ENCODE data around the gene KDF1.
"Not testable (repeated sequence)": the region's sequence is repeated elsewhere in the genome, so short reads cannot be mapped to it uniquely, and the experiment has no call there.

Gene KDF1

DNA sequence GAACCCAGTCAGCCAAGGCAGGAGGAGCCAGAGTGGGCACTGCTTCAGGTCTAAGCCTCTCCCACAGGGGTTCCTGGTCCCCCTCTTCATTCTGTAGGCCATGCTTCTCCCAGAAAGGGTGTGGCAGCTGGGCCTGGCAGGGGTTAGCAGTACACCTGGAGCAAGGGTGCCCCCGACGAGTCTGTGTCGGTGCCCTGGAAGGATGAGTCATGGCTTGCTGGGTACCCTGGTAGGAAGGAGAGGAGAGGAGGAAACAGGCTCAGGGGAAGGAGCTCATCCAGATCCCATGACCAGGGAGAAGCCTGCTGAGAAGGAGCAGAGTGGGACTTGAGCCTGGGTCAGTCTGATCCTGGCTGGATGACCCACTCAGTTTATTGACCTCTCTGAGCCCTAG is 10.3 kb downstream of the KDF1 start:
- Histone ChIP-seq H3K4me3 (replicated peaks; ENCODE audit: low read depth, low read length) (no peak overlapping the region), H3K27me3 (replicated peaks; ENCODE audit: control insufficient read depth, insufficient read depth, low read length) (no peaks in the 10 kb centered on the region), H3K36me3 (ENCODE audit: control insufficient read depth, insufficient read depth, low read length) (peaks cover 14% of the 10 kb centered on the region)
- DNase-seq (ENCODE audit: extremely low read depth, insufficient read length) = no peak
- TF ChIP-seq CTCF (IDR thresholded peaks at IDR 0.05; ENCODE audit: insufficient read depth, low read length, poor library complexity, severe bottlenecking) = no peak

DNA sequence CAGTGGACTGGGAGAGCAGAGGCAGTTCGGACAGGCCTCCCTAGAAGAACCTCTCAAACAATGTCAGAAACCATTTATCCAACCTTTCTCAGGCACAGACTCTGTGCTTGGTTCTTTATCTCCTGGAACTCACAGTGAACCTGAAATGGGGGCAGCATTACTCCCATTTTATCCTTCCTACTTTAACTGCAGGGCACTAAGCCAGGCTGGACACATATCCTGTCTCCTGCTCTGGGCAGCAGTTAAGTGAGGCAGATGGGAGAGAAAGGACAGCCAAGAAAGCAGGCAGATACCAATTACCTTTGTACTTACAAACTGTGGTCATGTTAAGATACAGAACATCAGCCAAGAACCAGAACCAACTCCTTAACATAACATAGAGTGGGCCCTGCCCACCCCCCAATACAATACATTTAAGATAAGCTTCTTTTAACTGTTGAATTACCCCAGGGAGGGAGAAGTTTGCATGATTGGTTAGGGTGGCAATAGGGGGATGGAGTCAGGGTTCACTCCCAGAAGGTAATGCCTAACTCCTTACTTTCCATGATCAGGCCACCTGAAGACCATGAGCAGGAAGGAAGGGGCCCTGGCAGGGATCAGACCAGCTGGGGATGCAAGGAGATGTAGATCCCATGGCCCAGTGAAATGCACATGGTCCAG is 10.9 kb downstream of the KDF1 start:
- TF ChIP-seq CTCF (IDR thresholded peaks at IDR 0.05; ENCODE audit: insufficient read depth, low read length, poor library complexity, severe bottlenecking) = no peak
- Histone ChIP-seq H3K4me3 (replicated peaks; ENCODE audit: low read depth, low read length) (no peak overlapping the region), H3K27me3 (replicated peaks; ENCODE audit: control insufficient read depth, insufficient read depth, low read length) (no peaks in the 10 kb centered on the region), H3K36me3 (ENCODE audit: control insufficient read depth, insufficient read depth, low read length) (peaks cover 15% of the 10 kb centered on the region)
- no peak for DNase-seq (ENCODE audit: extremely low read depth, insufficient read length)

DNA sequence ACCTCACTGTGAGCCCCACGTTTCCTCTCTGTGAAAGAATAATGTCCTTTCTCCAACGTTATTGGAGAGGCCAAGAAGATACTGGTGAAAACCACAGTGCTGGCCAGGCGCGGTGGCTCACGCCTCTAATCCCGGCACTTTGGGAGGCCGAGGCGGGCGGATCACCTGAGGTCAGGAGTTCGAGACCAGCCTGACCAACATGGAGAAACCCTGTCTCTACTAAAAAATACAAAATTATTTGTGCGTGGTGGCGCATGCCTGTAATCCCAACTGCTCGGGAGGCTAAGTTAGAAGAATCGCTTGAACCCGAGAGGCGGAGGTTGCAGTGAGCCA is 11.6 kb downstream of the KDF1 start:
- H3K4me3 ChIP-seq (replicated peaks; ENCODE audit: low read depth, low read length); H3K27me3 ChIP-seq (replicated peaks; ENCODE audit: control insufficient read depth, insufficient read depth, low read length); DNase-seq (ENCODE audit: extremely low read depth, insufficient read length): not testable (repeated sequence)
- H3K36me3 ChIP-seq (ENCODE audit: control insufficient read depth, insufficient read depth, low read length) = peaks cover 19% of the 10 kb centered on the region

DNA sequence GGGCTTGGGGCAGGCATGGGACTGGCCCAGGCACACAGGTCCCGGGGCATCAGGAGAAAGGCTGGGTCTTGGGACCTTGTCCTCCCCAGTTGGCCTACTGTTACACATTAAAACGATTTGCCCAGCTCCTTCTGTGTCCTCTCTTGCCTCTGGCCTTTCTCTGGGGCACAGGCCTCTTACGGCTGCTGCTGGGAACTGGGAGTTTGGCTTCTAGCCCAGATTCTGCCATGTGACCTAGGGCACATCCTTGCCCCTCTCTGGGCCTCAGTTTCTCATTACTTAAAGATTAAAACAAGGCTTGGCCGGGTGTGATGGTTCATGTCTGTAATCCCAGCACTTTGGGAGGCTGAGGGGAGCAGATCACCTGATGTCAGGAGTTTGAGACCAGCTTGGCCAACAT is 14.0 kb downstream of the KDF1 start:
- no peak overlapping the region for H3K4me3 ChIP-seq (replicated peaks; ENCODE audit: low read depth, low read length)
- no peak for DNase-seq (ENCODE audit: extremely low read depth, insufficient read length)
- H3K27me3 ChIP-seq (replicated peaks; ENCODE audit: control insufficient read depth, insufficient read depth, low read length) = no peaks in the 10 kb centered on the region
- TF ChIP-seq CTCF (IDR thresholded peaks at IDR 0.05; ENCODE audit: insufficient read depth, low read length, poor library complexity, severe bottlenecking) = no peak
- H3K36me3 ChIP-seq (ENCODE audit: control insufficient read depth, insufficient read depth, low read length) = peaks cover 31% of the 10 kb centered on the region

DNA sequence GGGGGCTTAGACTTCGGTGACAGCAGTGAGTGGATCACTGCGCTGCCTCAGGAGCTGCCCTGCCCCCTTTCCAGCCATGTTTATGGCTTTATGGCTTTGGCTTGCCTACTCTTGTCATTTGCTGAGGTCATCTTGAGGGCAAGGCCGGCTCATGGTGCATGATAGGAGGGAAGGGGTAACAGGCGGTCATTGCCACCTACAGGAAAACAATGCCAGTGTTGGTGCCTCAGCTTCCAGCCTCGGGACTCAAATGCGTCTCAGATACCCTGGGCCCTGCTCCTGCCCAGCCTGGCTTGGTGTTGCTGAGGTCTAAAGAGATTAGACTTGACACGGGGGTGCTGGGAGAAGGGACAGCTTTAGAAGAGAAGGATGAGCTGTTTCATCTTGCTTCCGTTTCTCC is 14.5 kb downstream of the KDF1 start:
- TF ChIP-seq CTCF (IDR thresholded peaks at IDR 0.05; ENCODE audit: insufficient read depth, low read length, poor library complexity, severe bottlenecking) = no peak
- Histone ChIP-seq H3K27me3 (replicated peaks; ENCODE audit: control insufficient read depth, insufficient read depth, low read length) (no peaks in the 10 kb centered on the region), H3K36me3 (ENCODE audit: control insufficient read depth, insufficient read depth, low read length) (peaks cover 31% of the 10 kb centered on the region), H3K4me3 (replicated peaks; ENCODE audit: low read depth, low read length) (no peak overlapping the region)
- no peak for DNase-seq (ENCODE audit: extremely low read depth, insufficient read length)

DNA sequence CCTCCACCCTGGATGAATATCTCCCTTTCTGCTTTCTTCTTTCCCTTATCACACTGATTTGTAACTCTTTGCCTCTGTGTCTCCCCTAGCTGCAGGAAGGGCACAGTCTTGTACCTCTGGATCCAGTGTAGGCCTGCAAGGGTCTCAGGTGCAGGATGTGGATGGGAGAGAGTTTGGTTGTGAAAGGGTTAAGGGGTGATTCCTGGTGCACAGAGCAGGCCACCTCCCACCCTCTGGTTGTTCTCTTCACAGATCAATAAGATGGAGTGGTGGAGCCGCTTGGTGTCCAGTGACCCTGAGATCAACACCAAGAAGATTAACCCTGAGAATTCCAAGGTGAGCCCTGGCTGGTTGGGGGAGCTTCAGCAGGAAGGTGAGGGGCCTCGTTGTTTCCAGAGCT is 15.1 kb downstream of the KDF1 start:
- Histone ChIP-seq H3K27me3 (replicated peaks; ENCODE audit: control insufficient read depth, insufficient read depth, low read length) (no peaks in the 10 kb centered on the region), H3K36me3 (ENCODE audit: control insufficient read depth, insufficient read depth, low read length) (peaks cover 31% of the 10 kb centered on the region), H3K4me3 (replicated peaks; ENCODE audit: low read depth, low read length) (no peak overlapping the region)
- no peak for TF ChIP-seq CTCF (IDR thresholded peaks at IDR 0.05; ENCODE audit: insufficient read depth, low read length, poor library complexity, severe bottlenecking)
- DNase-seq (ENCODE audit: extremely low read depth, insufficient read length) = no peak
